Bronchial epithelial cell (primary cell): ENCODE data around the gene CDC25A. TPM values are rescaled to one million over a fixed set of nuclear protein-coding genes. Genes with fewer than 3 reads are reported as not detected.

Source experiments
- DNase-seq: peaks from one replicate; pipeline ENCODE4 v3.0.0-alpha.2; 2010; ENCODE audit warnings: low read depth
- FAIRE-seq: peaks from 2 replicates; lab custom pipeline; 2011; peaks lifted over from hg19 to GRCh38; lab: Jason Lieb, UNC
- H3K27me3 ChIP-seq: 2 replicates; pipeline ENCODE4 v1.5.1; 2011; ENCODE audit warnings: low read length; ENCODE audit not compliant: control insufficient read depth, insufficient read depth
- H3K36me3 ChIP-seq: 2 replicates; pipeline ENCODE4 v1.5.1; 2011; ENCODE audit warnings: low read length; ENCODE audit not compliant: control insufficient read depth, insufficient read depth
- H3K4me3 ChIP-seq: 2 replicates; pipeline ENCODE4 v1.5.1; 2011; ENCODE audit warnings: mild to moderate bottlenecking, low read depth, low read length, control low read depth
- CTCF ChIP-seq: IDR thresholded peaks from 2 replicates; pipeline ENCODE4 v1.5.1; 2011; ENCODE audit warnings: mild to moderate bottlenecking, moderate library complexity, low read length, control low read depth, inconsistent platforms; ENCODE audit not compliant: insufficient read depth, severe bottlenecking
- total RNA-seq: library from RNA; depleted of rRNA; stranded (reverse); fragments of >200 nt; gene quantifications from 2 replicates; pipeline ENCODE4 v1.2.1, GENCODE V29; 2014

CDC25A gene
- total RNA-seq, 1 donor from 2014 or later, result 2.4 TPM

- no peak for TF ChIP-seq CTCF
- H3K4me3 ChIP-seq, result peak overlapping the region; percentile 88
- FAIRE-seq (no peak), DNase-seq (peak; percentile 5)
- no peaks in the 10 kb centered on the region for H3K27me3 ChIP-seq
- peaks cover 1% of the 10 kb centered on the region for H3K36me3 ChIP-seq
These were observed 1.5 kb downstream of the CDC25A start for GRCh38 chr3:48186631-48187300.

GRCh38 chr3:48185129-48185528 lies 3.1 kb downstream of the CDC25A start:
- Histone ChIP-seq H3K4me3 (no peak overlapping the region), H3K27me3 (no peaks in the 10 kb centered on the region), H3K36me3 (peaks cover 1% of the 10 kb centered on the region)
- DNase-seq (no peak), FAIRE-seq (no peak)
- TF ChIP-seq CTCF, result no peak

GRCh38 chr3:48184299-48184698 lies 3.9 kb downstream of the CDC25A start:
- H3K4me3 ChIP-seq, result no peak overlapping the region
- no peak for FAIRE-seq
- no peak for TF ChIP-seq CTCF
- no peak for DNase-seq
- peaks cover 2% of the 10 kb centered on the region for H3K36me3 ChIP-seq
- no peaks in the 10 kb centered on the region for H3K27me3 ChIP-seq

- DNase-seq, result peak; percentile 29
- TF ChIP-seq CTCF, result no peak
- Histone ChIP-seq H3K4me3 (no peak overlapping the region), H3K36me3 (peaks cover 5% of the 10 kb centered on the region), H3K27me3 (no peaks in the 10 kb centered on the region)
- no peak for FAIRE-seq
These were observed 7.5 kb downstream of the CDC25A start for GRCh38 chr3:48180531-48181253.

GRCh38 chr3:48180021-48180420 lies 8.2 kb downstream of the CDC25A start:
- DNase-seq (no peak), FAIRE-seq (no peak)
- TF ChIP-seq CTCF, result no peak
- Histone ChIP-seq H3K4me3 (no peak overlapping the region), H3K36me3 (peaks cover 7% of the 10 kb centered on the region), H3K27me3 (no peaks in the 10 kb centered on the region)
